Dedifferentiated amniotic fluid mesenchymal stem cell (primary cell): ENCODE measurements around the gene GALNTL6.

ENCODE experiments used
- DNase-seq: peaks from one replicate; pipeline ENCODE4 v3.0.0-alpha.2; 2016; ENCODE audit errors: extremely low spot score

GALNTL6 gene

DNA sequence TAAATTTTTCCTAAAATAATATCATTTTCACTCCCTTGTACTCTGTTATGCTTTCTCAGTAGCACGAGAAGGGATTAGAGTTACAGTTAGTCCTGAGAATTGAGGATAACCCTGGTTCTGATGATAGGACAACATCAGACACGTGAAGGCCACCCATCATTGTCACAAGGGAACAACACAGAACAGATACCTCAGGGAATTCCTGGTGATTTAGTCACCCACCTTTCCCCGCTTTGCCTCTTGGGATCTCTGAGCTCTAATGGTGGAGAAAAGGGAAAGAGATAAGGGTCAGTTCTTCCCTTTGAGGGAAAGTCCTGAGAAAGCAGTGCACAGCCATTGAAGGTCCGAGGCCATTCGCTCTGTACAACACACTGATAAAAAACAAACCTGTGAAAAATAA, 1243.1 kb downstream of the GALNTL6 start:
- DNase-seq = no peak

DNA sequence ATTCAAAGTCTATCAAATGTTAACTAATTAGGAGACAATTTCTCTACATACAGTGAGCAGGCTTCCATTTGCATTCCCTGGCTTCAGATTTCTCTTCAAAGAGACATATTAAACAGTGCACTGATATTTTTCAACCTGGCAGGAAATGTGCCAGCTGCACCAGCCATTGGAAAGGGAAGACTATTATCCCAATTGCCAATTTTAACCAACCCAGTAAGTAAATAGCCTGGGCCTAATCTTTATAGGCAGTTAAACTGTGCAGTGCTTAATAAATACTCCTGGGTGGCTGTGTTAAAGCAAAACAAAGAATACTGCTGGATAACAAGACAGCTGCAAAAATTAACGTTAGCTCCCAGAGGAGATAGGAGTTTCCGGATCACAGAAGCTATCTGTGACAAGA, 1243.5 kb downstream of the GALNTL6 start:
- DNase-seq = no peak

DNA sequence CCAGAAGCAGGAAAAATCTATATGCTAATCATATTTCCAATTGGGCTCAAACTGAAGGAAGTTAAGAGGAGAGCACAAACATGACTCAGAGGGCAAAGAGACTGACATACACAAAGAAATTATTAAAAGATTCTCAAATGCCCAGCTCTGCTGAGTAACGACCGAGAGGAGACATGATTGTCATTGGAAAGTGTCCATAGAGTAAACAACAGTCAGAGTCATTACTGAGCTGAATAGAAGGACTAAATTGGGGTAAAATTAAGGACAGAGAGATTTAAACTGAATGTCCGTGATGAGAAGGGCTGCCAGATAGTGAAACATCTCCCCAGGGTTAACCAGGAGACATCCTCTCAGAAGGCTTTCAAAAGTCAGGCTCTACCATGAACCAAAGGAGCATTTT, 1244.2 kb downstream of the GALNTL6 start:
- DNase-seq = no peak

DNA sequence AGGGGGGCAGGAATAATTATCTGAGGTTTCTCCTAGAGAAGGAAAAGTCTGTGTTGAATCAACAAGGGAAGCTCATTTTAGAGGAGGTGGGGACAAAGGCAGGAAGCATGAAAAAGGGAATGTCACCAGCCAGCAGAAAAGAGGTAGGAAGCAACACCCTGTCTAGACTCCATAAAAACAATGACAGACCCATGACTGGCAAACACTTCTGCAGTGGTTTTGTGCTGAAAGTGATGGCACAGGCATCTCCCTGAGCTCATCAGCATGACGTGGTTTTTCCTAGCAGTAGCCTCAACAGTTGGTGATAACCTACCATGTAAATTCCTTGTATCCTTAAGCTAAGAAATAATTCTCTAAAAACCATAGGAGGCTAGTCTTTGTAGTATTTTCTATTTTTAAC, 1244.7 kb downstream of the GALNTL6 start:
- no peak for DNase-seq

DNA sequence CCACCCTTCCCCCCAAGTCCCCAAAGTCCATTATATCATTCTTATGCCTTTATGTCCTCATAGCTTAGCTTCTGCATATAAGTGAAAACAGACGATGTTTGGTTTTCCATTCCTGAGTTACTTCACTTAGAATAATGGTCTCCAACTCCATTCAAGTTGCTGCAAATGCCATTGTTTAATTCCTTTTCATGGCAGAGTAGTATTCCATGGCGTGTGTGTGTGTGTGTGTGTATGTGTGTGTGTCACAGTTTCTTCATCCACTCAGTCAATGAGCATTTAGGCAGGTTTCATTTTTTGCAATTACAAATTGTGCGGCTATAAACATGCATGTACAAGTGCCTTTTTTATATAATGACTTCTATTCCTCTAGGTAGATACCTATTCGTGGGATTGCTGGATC, 1248.0 kb downstream of the GALNTL6 start:
- DNase-seq = no peak

DNA sequence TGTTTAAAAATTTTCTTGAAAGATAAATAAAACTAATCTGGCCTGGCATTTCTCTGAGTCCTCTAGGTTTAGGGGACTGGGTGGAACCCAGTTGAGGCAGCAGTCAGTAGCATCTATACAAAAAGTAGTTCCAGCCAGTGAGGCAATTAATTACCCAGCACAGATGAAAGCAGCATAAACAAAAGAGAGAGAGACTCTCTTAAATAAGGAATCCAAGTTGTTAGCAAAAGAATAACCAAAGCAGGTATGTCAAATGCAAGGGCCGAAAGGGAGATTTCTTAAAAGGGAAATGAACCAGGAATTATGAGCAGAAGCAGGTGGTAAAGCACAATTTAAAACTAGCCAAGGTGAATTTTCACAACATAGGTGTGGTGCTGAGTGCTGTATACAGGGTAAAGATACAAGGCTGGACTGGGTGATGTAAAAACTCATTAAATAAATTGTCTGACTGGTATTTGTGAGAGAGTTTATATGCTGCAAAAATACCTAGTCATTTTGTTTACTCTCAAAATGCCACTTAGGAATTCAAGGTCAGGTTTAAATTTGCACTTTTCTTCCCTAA, 1260.8 kb downstream of the GALNTL6 start:
- DNase-seq = no peak

DNA sequence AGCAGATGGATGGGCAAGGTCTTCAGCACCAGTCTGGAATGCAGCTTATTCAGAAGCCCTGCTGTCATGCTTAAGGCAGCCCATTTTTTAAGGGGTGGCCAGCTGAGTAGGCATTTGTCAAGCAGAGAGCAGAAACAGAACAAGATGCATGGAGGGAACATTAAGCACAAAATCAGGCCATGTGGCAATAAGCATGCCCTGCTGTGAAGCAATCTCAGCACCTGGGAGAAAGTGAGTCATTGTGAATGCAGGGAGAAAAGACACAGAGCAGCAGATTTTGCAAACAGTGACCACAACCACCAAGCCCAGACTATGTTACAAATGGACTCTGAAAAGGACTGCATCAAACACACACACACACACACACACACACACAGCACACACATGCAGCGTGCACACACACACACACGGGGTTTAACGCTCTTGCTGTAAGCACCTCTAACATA, 1261.3 kb downstream of the GALNTL6 start:
- DNase-seq = peak; percentile 36

DNA sequence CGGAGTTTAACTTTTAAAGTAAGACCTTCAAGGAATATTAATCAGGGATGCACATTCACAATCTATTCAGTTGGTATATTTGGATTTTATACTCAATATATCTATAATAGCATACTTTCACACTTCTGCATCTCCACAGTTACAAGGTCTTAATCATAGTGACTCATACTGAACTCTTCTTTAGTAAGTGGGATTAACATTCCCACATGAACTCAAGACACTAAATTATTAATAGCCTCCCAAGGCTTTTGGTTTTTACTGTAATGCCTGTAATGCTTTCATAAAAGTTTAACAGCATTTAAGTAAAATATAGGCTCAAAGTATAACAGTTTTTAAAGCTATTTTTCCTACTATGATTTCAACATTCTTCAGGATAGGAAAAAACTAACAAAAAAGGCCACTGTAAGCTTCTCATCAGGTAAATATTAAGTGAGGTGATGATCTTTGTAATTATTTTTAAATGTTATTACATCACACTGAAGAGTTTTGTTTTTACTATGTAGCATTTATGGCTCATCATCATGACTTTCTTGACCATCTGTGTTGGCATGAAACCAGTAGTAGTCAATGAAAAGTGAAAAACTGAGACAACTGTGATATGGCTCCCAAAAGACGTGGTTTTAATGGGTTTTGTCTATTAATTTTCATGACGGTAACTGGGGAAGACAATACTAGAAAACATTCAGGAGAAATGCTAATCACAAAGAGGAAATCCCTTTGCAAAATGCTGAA, 1263.9 kb downstream of the GALNTL6 start:
- DNase-seq = no peak

DNA sequence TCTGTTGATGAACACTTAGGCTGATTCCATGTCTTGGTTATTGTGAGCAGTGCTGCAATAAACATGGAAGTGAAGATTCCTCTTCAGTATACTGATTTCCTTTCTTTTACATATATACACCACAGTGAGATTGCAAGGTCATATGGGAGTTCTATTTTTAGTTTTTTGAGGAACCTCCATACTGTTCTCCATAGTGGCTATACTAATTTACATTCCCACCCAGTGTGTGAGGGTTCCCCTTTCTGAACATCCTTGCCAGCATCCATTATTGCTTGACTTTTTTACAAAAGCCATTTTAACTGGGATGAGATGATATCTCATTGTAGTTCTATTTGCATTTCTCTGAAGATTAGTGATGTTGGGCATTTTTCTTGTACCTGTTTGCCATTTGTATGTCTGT, 1274.9 kb downstream of the GALNTL6 start:
- DNase-seq = no peak
